RWPE2 (cell line): ENCODE results near the gene UBE3B.

ENCODE experiments used
- ATAC-seq: fragments of 200-7000 bp; cut with Tn5 transposase; 3 replicates; pipeline ENCODE4 v1.9.1; 2021; ENCODE audit warnings: low read depth
- DNase-seq: peaks from one replicate; pipeline ENCODE4 v3.0.0-alpha.2; 2020; ENCODE audit warnings: low spot score
- H3K27ac ChIP-seq: fragments of 450-650 bp; 2 replicates; pipeline ENCODE4 v1.5.1; 2017; ENCODE audit warnings: mild to moderate bottlenecking; ENCODE audit not compliant: poor library complexity, severe bottlenecking
- H3K27me3 ChIP-seq: fragments of 250-450 bp; sonication (Bioruptor Pico); 2 replicates; pipeline ENCODE4 v1.5.1; 2021; ENCODE audit warnings: mild to moderate bottlenecking, moderate library complexity; ENCODE audit not compliant: insufficient read depth, poor library complexity, severe bottlenecking
- H3K36me3 ChIP-seq: fragments of 250-450 bp; sonication (Bioruptor Pico); 2 replicates; pipeline ENCODE4 v1.5.1; 2020; ENCODE audit warnings: low read depth, mild to moderate bottlenecking, moderate library complexity
- H3K4me1 ChIP-seq: fragments of 250-450 bp; sonication (Bioruptor Pico); 2 replicates; pipeline ENCODE4 v1.5.1; 2021; ENCODE audit warnings: mild to moderate bottlenecking, moderate library complexity; ENCODE audit not compliant: insufficient read depth, poor library complexity, severe bottlenecking
- H3K4me3 ChIP-seq: fragments of 250-450 bp; sonication (Bioruptor Pico); 2 replicates; pipeline ENCODE4 v1.5.1; 2021; ENCODE audit warnings: mild to moderate bottlenecking, moderate library complexity; ENCODE audit not compliant: severe bottlenecking
- H3K9me3 ChIP-seq: fragments of 250-450 bp; sonication (Bioruptor Pico); 2 replicates; pipeline ENCODE4 v1.5.1; 2021; ENCODE audit warnings: mild to moderate bottlenecking, moderate library complexity; ENCODE audit not compliant: severe bottlenecking
- TF ChIP-seq, protein P1 (sequence below): fragments of 450-650 bp; IDR thresholded peaks from one replicate; pipeline ENCODE4 v1.5.1; 2017; ENCODE audit warnings: mild to moderate bottlenecking, moderate library complexity; ENCODE audit not compliant: poor library complexity, severe bottlenecking

Gene UBE3B

DNA sequence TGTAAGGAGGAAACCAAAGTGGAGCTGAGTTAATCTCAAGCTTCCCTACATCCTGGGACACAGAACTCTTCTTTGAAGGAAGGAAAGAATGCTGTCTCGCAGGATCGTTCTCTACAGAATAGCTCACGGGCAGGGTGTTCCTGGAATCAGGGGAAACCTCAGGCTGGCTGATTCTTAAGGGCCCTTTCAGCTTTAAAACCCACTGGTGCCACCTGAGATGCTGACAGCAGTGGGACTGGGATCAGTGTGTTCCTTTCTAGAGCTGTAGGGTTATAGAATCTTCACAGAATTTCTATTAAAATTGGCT, 47.8 kb downstream of the UBE3B start:
- H3K9me3 ChIP-seq: no peaks in the 10 kb centered on the region
- ATAC-seq (no peak), DNase-seq (no peak)
- no peaks in the 10 kb centered on the region for H3K4me1 ChIP-seq
- no peak overlapping the region for H3K4me3 ChIP-seq
- H3K36me3 ChIP-seq: peaks cover 18% of the 10 kb centered on the region; the same call in 1 of the 2 replicates
- no peaks in the 10 kb centered on the region for H3K27me3 ChIP-seq
- no peak overlapping the region for H3K27ac ChIP-seq
- TF ChIP-seq, protein P1, sequence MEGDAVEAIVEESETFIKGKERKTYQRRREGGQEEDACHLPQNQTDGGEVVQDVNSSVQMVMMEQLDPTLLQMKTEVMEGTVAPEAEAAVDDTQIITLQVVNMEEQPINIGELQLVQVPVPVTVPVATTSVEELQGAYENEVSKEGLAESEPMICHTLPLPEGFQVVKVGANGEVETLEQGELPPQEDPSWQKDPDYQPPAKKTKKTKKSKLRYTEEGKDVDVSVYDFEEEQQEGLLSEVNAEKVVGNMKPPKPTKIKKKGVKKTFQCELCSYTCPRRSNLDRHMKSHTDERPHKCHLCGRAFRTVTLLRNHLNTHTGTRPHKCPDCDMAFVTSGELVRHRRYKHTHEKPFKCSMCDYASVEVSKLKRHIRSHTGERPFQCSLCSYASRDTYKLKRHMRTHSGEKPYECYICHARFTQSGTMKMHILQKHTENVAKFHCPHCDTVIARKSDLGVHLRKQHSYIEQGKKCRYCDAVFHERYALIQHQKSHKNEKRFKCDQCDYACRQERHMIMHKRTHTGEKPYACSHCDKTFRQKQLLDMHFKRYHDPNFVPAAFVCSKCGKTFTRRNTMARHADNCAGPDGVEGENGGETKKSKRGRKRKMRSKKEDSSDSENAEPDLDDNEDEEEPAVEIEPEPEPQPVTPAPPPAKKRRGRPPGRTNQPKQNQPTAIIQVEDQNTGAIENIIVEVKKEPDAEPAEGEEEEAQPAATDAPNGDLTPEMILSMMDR: no peak

DNA sequence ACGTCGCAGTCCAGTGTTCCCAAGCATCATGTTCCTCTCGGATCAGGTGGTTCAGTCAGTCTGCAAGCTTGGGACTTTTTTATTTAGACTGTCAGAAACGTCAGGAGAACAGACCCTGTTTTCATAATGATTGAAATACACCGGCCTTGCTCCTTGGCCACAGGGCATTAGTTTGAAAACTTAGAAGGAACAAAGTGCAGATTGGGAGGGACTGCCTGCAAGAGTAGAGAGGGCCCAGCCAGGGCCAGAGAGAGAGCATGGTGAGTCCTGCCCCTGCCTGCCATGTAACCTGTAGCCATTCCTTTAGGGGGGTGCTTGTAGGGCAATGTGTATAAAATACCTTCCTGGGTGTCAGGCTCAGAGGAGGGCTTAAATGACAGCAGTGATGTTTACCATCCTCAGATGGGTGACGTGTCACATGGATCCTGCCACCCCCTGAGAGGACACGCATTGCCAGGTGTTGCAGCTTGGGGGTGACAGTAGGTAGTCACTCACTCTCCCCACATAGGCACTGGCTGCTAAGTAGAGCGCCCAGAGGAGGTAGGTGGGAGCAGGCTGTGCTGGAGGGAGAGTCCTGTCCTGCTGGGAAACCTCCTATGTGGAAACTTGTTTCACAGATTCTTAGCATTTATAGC, 50.2 kb downstream of the UBE3B start:
- H3K27me3 ChIP-seq: no peaks in the 10 kb centered on the region
- DNase-seq (no peak), ATAC-seq (no peak)
- TF ChIP-seq, protein P1: no peak
- H3K9me3 ChIP-seq: no peaks in the 10 kb centered on the region
- H3K36me3 ChIP-seq: peaks cover 11% of the 10 kb centered on the region
- H3K4me3 ChIP-seq: no peak overlapping the region
- no peak overlapping the region for H3K27ac ChIP-seq
- H3K4me1 ChIP-seq: no peaks in the 10 kb centered on the region

DNA sequence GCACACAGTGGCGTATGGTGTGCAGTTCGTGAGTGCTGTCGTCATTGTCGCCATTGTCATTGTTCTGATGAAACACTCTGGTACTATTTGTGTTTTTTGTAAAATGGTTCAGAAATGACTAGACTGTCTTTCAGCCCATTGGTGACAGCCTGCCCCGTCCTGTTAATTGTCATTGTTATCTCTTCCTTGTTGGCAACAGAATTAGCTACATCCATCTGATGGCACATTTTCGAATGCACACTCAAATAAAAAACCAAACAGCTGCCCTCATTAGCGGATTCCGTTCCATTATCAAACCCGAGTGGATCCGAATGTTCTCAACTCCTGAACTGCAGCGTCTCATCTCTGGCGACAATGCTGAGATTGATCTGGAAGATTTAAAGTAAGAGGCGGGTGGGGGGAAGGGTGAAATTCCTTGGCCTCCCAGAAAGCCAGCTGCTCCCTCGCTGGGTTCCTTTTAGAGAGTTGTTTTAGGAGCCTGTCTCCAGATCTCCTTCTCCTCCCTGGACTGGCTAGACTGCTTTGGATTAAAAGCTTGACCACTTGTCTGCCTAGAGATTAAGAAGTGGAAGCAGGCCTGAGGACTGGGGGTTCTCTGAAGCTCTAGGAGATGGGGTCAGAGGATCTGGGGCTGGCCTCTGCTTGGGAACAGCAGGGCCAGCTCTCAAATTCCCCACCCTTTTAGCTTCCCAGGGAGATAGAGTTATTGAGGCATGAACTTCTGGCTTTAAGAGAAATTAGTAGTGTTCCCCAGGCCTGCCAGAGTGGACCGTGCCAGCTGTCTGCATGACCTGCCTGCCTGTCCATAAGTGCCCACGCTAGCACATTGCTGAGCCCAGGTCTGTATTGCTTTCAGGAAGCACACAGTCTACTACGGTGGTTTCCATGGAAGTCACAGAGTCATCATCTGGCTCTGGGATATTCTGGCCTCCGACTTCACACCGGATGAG, 52.5 kb downstream of the UBE3B start:
- TF ChIP-seq, protein P1: no peak
- no peak for ATAC-seq
- Histone ChIP-seq H3K4me3 (no peak overlapping the region), H3K9me3 (no peaks in the 10 kb centered on the region), H3K4me1 (no peaks in the 10 kb centered on the region), H3K27ac (no peak overlapping the region), H3K36me3 (peaks cover 11% of the 10 kb centered on the region), H3K27me3 (no peaks in the 10 kb centered on the region)
- no peak for DNase-seq

DNA sequence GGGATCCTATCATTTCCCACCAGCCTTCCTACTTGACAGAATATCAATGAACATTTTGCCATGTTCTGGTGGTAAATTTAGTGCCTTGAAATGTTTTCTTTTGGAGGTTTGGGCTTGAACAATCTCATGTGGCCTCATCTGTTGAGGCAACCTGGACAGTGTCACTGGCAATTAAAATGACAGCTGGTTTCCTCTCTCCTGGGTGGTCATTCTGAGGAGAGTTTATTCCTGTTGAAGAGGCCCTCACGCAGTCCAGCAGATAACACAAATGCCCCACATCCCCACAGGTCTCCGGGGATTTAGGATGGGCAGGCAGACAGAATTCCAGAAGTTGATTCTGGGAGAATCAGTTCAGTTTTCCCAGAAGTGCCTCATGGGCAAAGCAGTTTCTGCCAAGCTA, 54.0 kb downstream of the UBE3B start:
- ATAC-seq (no peak), DNase-seq (no peak)
- peaks cover 3% of the 10 kb centered on the region for H3K36me3 ChIP-seq
- H3K27me3 ChIP-seq: no peaks in the 10 kb centered on the region
- TF ChIP-seq, protein P1: no peak
- no peaks in the 10 kb centered on the region for H3K4me1 ChIP-seq
- no peaks in the 10 kb centered on the region for H3K9me3 ChIP-seq
- no peak overlapping the region for H3K4me3 ChIP-seq
- no peak overlapping the region for H3K27ac ChIP-seq
